HCT116 (cell line): Measurements from ENCODE around the gene RNU7-1. TPM values are rescaled to one million over a fixed set of nuclear protein-coding genes. Genes with fewer than 3 reads are reported as not detected.

Experiments
- ATAC-seq: fragments of 200-7000 bp; cut with Tn5 transposase; 2 replicates; pipeline ENCODE4 v1.9.1; 2020; ENCODE audit warnings: mild to moderate bottlenecking, moderate library complexity
- BruUV-seq: library from RNA; stranded (reverse); fragments of 400-500 nt; replicated peaks from 2 replicates; lab custom pipeline; 2021; lab: Mats Ljungman, UMichigan
- CTCF ChIA-PET: fragments of 300-600 bp; sonication (Branson Sonifier 250); formaldehyde crosslinking; loops from one replicate; lab custom pipeline; 2021; ENCODE audit warnings: antibody characterized with exemption; lab: Charles Lee
- POLR2A ChIA-PET: fragments of 300-600, 350-600 bp; sonication (Branson Sonifier 250); formaldehyde crosslinking; loops from one replicate; lab custom pipeline; 2021; ENCODE audit warnings: antibody characterized with exemption; lab: Charles Lee
- RAD21 ChIA-PET, 2 experiments: fragments of 300-600 bp; sonication (Branson Sonifier 250); formaldehyde crosslinking; loops; one replicate each; lab custom pipeline; 2023; ENCODE audit warnings: low total read pairs in 2 of 2; ENCODE audit not compliant: uncharacterized antibody in 2 of 2, unreplicated experiment in 2 of 2, low non-redundant PET in 1 of 2; lab: Charles Lee
- DNase-seq: peaks from one replicate; pipeline ENCODE4 v3.0.0-alpha.2; 2010; ENCODE audit warnings: low read depth, low spot score
- H2AFZ ChIP-seq: fragments of 200-600 bp; shearing (Covaris generic), sonication (generic); 2 replicates; pipeline ENCODE4 v1.6.1; 2017; ENCODE audit warnings: low read depth, mixed run types, mixed read lengths, antibody characterized with exemption, low read length; ENCODE audit not compliant: poor library complexity, severe bottlenecking
- H3K27ac ChIP-seq: 2 replicates; pipeline ENCODE4 v1.5.1; 2012; ENCODE audit warnings: low read depth, low read length
- H3K27me3 ChIP-seq: fragments of 200-600 bp; sonication (generic); 2 replicates; pipeline ENCODE4 v1.6.1; 2016; ENCODE audit warnings: mixed run types, low read length, mixed read lengths; ENCODE audit not compliant: insufficient read depth
- H3K36me3 ChIP-seq, 2 experiments: fragments of 200-500 bp in 1 of 2; fragments of 200-600 bp in 1 of 2; sonication (Bioruptor generic) in 1 of 2; sonication (generic) in 1 of 2; 2 replicates each; pipeline versions ENCODE4 v1.5.1 to v1.6.1; 2014 to 2016; ENCODE audit warnings: low read length in 2 of 2, inconsistent platforms in 1 of 2, mixed read lengths in 1 of 2, mixed run types in 1 of 2; ENCODE audit not compliant: insufficient read depth in 2 of 2, control insufficient read depth in 1 of 2
- H3K4me1 ChIP-seq, 2 experiments: fragments of 200-600 bp in 1 of 2; sonication (generic) in 1 of 2; 2 replicates each; pipeline versions ENCODE4 v1.5.1 to v1.6.1; 2012 to 2017; ENCODE audit warnings: low read length in 2 of 2, inconsistent platforms in 1 of 2, mild to moderate bottlenecking in 1 of 2, mixed read lengths in 1 of 2, mixed run types in 1 of 2, moderate library complexity in 1 of 2; ENCODE audit not compliant: insufficient read depth in 2 of 2, control insufficient read depth in 1 of 2
- H3K4me2 ChIP-seq: fragments of 200-600 bp; sonication (generic); 2 replicates; pipeline ENCODE4 v1.6.1; 2017; ENCODE audit warnings: mixed run types, low read length, mixed read lengths
- H3K4me3 ChIP-seq, 2 experiments: fragments of 200-600 bp in 1 of 2; sonication (generic) in 1 of 2; replicated peaks in 1 of 2; 2 replicates each; pipeline ENCODE4 v1.5.1; 2011 to 2016; ENCODE audit warnings: low read length in 2 of 2, control low read depth in 1 of 2, low read depth in 1 of 2, mild to moderate bottlenecking in 1 of 2, mixed read lengths in 1 of 2, mixed run types in 1 of 2
- H3K79me2 ChIP-seq: fragments of 200-600 bp; sonication (generic); 2 replicates; pipeline ENCODE4 v1.6.1; 2017; ENCODE audit warnings: mild to moderate bottlenecking, mixed run types, low read length, moderate library complexity, mixed read lengths; ENCODE audit not compliant: insufficient read depth
- H3K9ac ChIP-seq: fragments of 200-600 bp; sonication (generic); 2 replicates; pipeline ENCODE4 v1.6.1; 2016; ENCODE audit warnings: low read length, mixed read lengths
- H3K9me2 ChIP-seq: fragments of 200-600 bp; sonication (generic), shearing (Covaris generic); 2 replicates; pipeline ENCODE4 v1.6.1; 2017; ENCODE audit warnings: mixed run types, mild to moderate bottlenecking, moderate library complexity; ENCODE audit not compliant: insufficient read depth
- H3K9me3 ChIP-seq, 2 experiments: fragments of 200-500 bp in 1 of 2; fragments of 200-600 bp in 1 of 2; sonication (Bioruptor generic) in 1 of 2; sonication (generic) in 1 of 2; 2 replicates each; pipeline ENCODE4 v1.6.1; 2014 to 2017; ENCODE audit warnings: low read length in 2 of 2, mixed read lengths in 2 of 2, inconsistent platforms in 1 of 2, low read depth in 1 of 2, mild to moderate bottlenecking in 1 of 2, mixed run types in 1 of 2, moderate library complexity in 1 of 2; ENCODE audit not compliant: control insufficient read depth in 1 of 2, insufficient read depth in 1 of 2
- H4K20me1 ChIP-seq: fragments of 200-600 bp; sonication (generic), shearing (Covaris generic); 2 replicates; pipeline ENCODE4 v1.6.1; 2017; ENCODE audit warnings: mixed run types, mild to moderate bottlenecking, moderate library complexity; ENCODE audit not compliant: insufficient read depth
- CBX3 ChIP-seq: IDR thresholded peaks from 2 replicates; pipeline ENCODE4 v1.6.1; 2012; ENCODE audit warnings: low read depth
- EZH2 ChIP-seq: fragments of 200-600 bp; sonication (generic); IDR thresholded peaks from 2 replicates; pipeline ENCODE4 v1.6.1; 2017; ENCODE audit warnings: antibody characterized with exemption, mixed run types
- FOSL1 ChIP-seq: IDR thresholded peaks from 2 replicates; pipeline ENCODE4 v1.6.1; 2012; ENCODE audit warnings: low read depth
- JUND ChIP-seq: IDR thresholded peaks from 2 replicates; pipeline ENCODE4 v1.6.1; 2012
- POLR2AphosphoS5 ChIP-seq: IDR thresholded peaks from 2 replicates; pipeline ENCODE4 v1.6.1; 2011; ENCODE audit warnings: mild to moderate bottlenecking, low read depth, low read length, moderate library complexity
- SP1 ChIP-seq: IDR thresholded peaks from 2 replicates; pipeline ENCODE4 v1.6.1; 2012; ENCODE audit warnings: low read depth
- SRF ChIP-seq: IDR thresholded peaks from 2 replicates; pipeline ENCODE4 v1.6.1; 2012; ENCODE audit warnings: low read depth
- TCF7L2 ChIP-seq: IDR thresholded peaks from 2 replicates; pipeline ENCODE4 v1.7.0; 2011; ENCODE audit warnings: borderline replicate concordance, inconsistent platforms; ENCODE audit not compliant: insufficient read depth, insufficient read length; ENCODE audit errors: extremely low read depth
- YY1 ChIP-seq: IDR thresholded peaks from 2 replicates; pipeline ENCODE4 v1.6.1; 2011; ENCODE audit warnings: low read length, low read depth, moderate library complexity, mild to moderate bottlenecking; ENCODE audit not compliant: insufficient replicate concordance; ENCODE audit errors: extremely low read depth
- ZNF274 ChIP-seq: fragments of 200-500 bp; sonication (Bioruptor generic); IDR thresholded peaks from 2 replicates; pipeline ENCODE4 v1.6.1; 2014; ENCODE audit warnings: mild to moderate bottlenecking, low read depth, low read length, inconsistent platforms
- intact Hi-C: fragments of 100-400 bp; cut with micrococcal nuclease; formaldehyde crosslinking; loops from 2 replicates; pipeline ENCODE4 v1.10.0; 2022
- total RNA-seq: library from RNA; stranded (reverse); gene quantifications from one replicate; pipeline ENCODE4 v1.2.1, GENCODE V29; 2021; ENCODE audit not compliant: unreplicated experiment
- TF ChIP-seq, protein P1 (sequence below): IDR thresholded peaks from 2 replicates; pipeline ENCODE4 v1.6.1; 2012
- TF ChIP-seq, protein P2 (sequence below), 3 experiments: fragments of 200-600 bp in 1 of 3; sonication (generic) in 1 of 3; IDR thresholded peaks in 2 of 3; conservative IDR thresholded peaks in 1 of 3; 2 replicates each; pipeline ENCODE4 v1.5.1; 2012 to 2017; ENCODE audit warnings: low read depth in 2 of 3, low read length in 2 of 3, antibody characterized with exemption in 1 of 3, borderline replicate concordance in 1 of 3, control low read depth in 1 of 3, mild to moderate bottlenecking in 1 of 3, mixed read lengths in 1 of 3, mixed run types in 1 of 3, moderate library complexity in 1 of 3; ENCODE audit not compliant: insufficient read depth in 1 of 3

RNU7-1 gene
- total RNA-seq, 1 experiment from 2014 or later = not detected

DNA sequence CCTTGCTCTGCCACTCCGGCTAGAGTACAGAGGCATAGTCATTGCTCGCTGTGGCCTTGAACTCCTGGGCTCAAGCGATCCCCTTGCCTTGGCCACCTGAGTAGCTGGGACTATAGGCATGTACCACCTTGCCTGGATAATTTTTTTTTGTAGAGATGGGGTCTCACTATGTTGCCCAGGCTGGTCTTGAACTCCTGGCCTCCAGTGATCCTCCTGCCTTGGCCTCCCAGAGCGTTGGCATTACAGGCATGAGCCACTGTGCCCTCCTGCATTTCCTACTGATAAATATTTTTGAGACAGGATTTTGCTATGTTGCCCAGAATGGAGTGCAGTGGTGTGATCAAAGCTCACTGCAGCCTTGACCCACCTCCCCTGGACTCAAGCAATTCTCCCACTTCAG, 36.5 kb downstream of the RNU7-1 start:
- TF ChIP-seq SRF = no peak
- TF ChIP-seq, protein P1, sequence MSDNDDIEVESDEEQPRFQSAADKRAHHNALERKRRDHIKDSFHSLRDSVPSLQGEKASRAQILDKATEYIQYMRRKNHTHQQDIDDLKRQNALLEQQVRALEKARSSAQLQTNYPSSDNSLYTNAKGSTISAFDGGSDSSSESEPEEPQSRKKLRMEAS = no peak
- TF ChIP-seq SP1 = no peak
- TF ChIP-seq FOSL1 = no peak
- TF ChIP-seq YY1 = no peak
- no peak for TF ChIP-seq POLR2AphosphoS5
- TF ChIP-seq ZNF274 = no peak
- no peak for TF ChIP-seq EZH2
- TF ChIP-seq TCF7L2 = no peak
- no peak for TF ChIP-seq CBX3
- TF ChIP-seq, protein P2, sequence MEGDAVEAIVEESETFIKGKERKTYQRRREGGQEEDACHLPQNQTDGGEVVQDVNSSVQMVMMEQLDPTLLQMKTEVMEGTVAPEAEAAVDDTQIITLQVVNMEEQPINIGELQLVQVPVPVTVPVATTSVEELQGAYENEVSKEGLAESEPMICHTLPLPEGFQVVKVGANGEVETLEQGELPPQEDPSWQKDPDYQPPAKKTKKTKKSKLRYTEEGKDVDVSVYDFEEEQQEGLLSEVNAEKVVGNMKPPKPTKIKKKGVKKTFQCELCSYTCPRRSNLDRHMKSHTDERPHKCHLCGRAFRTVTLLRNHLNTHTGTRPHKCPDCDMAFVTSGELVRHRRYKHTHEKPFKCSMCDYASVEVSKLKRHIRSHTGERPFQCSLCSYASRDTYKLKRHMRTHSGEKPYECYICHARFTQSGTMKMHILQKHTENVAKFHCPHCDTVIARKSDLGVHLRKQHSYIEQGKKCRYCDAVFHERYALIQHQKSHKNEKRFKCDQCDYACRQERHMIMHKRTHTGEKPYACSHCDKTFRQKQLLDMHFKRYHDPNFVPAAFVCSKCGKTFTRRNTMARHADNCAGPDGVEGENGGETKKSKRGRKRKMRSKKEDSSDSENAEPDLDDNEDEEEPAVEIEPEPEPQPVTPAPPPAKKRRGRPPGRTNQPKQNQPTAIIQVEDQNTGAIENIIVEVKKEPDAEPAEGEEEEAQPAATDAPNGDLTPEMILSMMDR (IDR thresholded peaks at IDR 0.05 in 2 of 3, conservative IDR thresholded peaks at IDR 0.05 in 1 of 3; ENCODE audit: borderline replicate concordance in 1 of 3, insufficient read depth in 1 of 3, low read depth in 2 of 3, low read length in 2 of 3) = no peak
- no peak for TF ChIP-seq JUND
- TF ChIP-seq, all 23 proteins: peak for 0
- no peaks in the 10 kb centered on the region for H3K27me3 ChIP-seq
- H3K9me2 ChIP-seq = no peaks in the 10 kb centered on the region
- POLR2A ChIA-PET = interaction anchor here (0.8 kb wide), 1 partner anchor 38 kb away, joined by 3 read pairs; the partner anchor contains the start of gene LPCAT3
- peaks cover 50 to 54% of the 10 kb centered on the region in 2 experiments for H3K36me3 ChIP-seq
- H3K4me2 ChIP-seq = no peak overlapping the region
- H3K9ac ChIP-seq = no peak overlapping the region
- DNase-seq = no peak
- no peak overlapping the region for H3K4me3 ChIP-seq
- intact Hi-C loops = no loop called here
- no peak for ATAC-seq
- BruUV-seq = no TSS peak
- no peaks in the 10 kb centered on the region for H3K4me1 ChIP-seq
- CTCF ChIA-PET = no interaction called here
- no peaks in the 10 kb centered on the region for H4K20me1 ChIP-seq
- RAD21 ChIA-PET = no interaction called here
- H2AFZ ChIP-seq = no peak overlapping the region
- H3K9me3 ChIP-seq = no peaks in the 10 kb centered on the region
- peaks cover 3% of the 10 kb centered on the region; the same call in 1 of the 2 replicates for H3K79me2 ChIP-seq
- no peak overlapping the region for H3K27ac ChIP-seq
